NCI-H2171 (cell line): ENCODE measurements around the gene DEPDC1B.
"Not testable (repeated sequence)": the region's sequence is repeated elsewhere in the genome, so short reads cannot be mapped to it uniquely, and the experiment has no call there.

Source experiments
- DNase-seq: peaks from one replicate; lab custom pipeline; 2025; lab: John Stamatoyannopoulos, UW

DEPDC1B gene

DNA sequence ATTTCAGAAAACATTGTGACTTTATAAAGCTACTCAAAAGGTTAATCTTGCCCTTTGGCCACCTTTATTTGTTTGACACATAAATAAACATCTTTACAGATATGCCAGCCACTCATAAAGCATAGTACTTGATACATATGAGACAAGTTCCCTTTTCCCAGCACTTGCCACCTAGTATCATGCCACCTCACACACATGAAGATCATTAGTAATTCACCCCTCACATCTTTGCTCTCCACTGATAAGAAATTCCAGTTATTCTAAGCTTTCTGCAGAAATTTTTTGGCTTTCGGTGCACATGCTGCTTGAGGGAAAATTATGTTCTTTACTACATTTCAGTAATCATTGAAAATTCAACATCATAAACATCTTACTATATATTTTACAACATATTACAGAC lies 59.1 kb downstream of the DEPDC1B start:
- DNase-seq, result no peak

GRCh38 chr5:60639544-60639943 lies 60.4 kb downstream of the DEPDC1B start:
- no peak for DNase-seq

DNA sequence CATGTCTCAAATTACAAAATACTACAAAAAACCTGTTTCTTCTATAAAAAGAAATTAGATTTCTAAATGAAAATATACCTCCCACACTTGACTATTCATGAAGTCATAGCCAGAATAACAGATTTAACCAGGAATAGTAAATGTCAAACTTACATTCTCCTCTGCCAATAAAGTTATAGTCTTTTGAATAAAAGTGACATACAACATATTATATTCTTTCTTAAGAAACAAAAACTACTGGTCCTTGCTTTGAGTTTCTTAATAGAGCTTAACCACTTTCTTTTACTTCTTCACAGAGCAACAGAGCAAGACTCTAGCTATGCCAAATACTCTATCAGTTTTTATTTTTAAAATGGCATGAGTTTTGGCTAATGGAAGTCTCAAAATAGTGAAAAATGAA lies 61.7 kb downstream of the DEPDC1B start:
- no peak for DNase-seq

GRCh38 chr5:60636644-60637043 lies 63.3 kb downstream of the DEPDC1B start:
- no peak for DNase-seq

DNA sequence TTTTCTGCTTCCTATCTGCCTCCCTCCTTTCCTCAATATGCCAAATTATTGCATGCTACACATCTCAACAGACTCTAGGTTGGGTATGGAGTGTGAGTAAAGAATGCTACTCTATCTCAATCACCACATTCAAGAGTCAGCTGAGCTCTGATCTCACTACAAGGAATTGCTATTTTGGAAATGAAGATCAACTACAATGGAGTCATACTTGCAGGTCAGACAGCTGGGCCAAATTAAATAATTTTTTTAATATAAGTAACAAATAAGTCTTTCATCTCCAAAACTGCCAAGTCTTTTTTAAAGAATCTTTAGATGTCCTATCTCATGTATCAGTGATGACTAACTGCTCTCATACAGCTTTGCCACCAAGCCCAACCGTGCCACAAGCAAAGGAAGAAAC lies 64.0 kb downstream of the DEPDC1B start:
- DNase-seq, result no peak

GRCh38 chr5:60634051-60634450 lies 65.9 kb downstream of the DEPDC1B start:
- DNase-seq, result no peak

DNA sequence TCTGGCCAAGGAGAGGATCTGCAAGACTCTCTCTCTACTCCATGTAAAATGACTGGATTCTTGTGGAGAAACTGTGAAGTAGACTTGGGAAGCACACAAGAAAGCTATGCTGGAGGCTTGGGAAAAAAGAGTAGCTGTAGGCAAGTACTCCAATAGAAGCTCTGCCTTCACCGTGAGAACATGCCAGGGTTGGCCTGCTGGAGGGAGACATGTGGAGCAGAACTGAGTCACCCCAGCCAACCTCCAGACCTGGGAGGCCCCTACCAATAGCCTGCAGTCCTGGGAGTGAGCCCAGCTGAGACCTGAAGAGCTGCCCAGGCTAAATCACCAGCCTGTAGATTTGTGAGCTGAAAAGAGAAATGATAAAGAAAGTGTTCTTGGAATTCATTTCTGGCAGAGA lies 66.6 kb downstream of the DEPDC1B start:
- DNase-seq, result no peak

- no peak for DNase-seq
These were observed 67.8 kb downstream of the DEPDC1B start for GRCh38 chr5:60632153-60632552.

DNA sequence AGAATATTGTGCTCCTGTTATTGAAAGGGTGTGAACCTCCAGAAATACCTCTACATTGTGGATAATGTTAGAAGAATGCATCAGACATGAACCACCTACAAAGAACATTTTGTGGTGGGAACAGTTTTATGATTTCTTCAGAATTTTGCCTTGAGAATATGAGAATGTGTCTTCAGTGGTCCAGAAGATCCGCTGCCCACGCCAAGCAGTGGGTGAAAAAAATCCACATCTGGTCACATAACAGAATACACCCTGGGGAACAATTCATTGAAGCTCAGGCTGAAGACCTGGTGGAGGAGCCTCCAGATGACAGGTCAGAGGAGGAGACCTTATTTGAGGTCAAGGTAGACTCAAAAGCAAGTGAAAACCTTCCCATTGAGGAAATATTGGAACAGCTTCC lies 69.1 kb downstream of the DEPDC1B start:
- DNase-seq, result no peak

GRCh38 chr5:60630179-60630578 lies 69.8 kb downstream of the DEPDC1B start:
- no peak for DNase-seq

DNA sequence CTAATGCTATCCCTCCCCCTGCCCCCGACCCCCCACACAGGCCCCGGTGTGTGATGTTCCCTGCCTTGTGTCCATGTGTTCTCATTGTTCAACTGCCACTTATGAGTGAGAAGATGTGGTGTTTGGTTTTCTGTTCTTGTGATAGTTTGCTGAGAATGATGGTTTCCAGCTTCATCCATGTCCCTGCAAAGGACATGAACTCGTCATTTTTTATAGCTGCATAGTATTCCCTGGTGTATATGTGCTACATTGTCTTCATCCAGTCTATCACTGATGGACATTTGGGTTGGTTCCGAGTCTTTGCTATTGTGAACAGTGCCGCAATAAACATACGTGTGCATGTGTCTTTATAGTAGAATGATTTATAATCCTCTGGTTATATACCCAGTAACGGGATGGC lies 75.1 kb downstream of the DEPDC1B start:
- DNase-seq, result not testable (repeated sequence)

- DNase-seq, result not testable (repeated sequence)
These were observed 79.2 kb downstream of the DEPDC1B start for GRCh38 chr5:60620752-60621151.

- DNase-seq, result no peak
These were observed 86.1 kb downstream of the DEPDC1B start for GRCh38 chr5:60613826-60614225.

DNA sequence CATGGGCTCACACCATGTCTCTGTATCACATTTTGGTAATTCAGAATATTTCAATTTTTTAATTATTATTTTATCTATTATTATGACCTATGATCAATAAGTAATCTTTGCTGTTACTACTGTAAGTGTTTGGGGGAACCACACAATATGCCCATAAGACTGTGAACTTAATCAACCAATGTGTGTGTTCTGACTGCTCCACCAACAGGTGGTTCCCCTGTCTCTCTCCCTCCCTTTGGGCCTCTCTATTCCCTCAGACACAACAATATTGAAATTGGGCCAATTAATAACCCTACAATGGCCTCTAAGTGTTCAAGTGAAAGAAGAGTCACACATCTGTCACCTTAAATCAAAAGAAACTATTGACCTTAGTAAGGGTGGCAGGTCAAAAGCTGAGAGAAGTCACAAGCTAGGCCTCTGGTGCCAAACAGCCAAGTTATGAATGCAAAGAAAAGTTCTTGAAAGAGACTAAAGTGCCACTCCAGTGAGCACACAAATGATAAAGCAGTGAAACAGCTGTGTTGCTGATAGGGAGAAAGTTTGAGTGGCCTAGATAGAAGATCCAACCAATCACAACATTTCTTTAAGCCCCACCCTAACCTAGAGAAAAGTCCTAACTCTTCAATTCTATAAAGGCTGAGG lies 88.7 kb downstream of the DEPDC1B start:
- DNase-seq, result no peak

DNA sequence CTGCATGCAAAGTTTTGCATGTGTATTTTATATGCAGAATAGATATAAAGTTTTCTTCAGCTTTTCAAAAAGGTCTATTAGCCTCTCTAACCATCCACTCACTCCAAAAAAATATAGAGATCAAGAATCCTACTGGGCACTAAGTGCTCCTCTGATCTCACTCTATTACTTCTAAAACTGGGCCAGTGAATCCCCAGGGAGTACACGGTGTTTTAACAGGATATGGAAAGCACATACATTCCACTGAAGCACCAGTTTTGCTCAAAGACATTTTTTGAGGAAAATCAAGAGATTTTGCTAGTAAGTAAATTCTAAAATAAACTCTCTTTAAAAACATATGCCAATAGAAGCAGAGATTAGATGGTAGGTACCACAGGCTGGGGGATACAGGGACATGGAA lies 95.2 kb downstream of the DEPDC1B start:
- no peak for DNase-seq

DNA sequence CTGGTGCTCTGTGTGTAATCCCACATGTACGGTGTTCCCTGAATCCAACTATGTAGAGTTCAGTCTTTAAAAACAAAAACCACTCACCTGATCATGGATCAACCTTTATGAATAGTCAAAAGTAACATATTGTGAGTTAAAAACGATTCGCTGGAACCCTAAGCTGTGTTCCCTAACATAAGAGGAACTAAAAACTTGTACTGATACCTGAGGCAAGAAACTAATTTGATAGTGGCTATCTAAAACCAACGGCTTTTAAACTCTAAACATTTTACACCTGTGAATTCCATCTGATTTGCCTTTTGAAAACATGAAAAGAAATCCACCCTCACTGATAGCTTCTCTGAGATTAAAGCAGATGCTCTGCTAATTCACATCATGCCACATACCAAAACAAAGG lies 101.5 kb downstream of the DEPDC1B start:
- no peak for DNase-seq

GRCh38 chr5:60597572-60598320 lies 102.2 kb downstream of the DEPDC1B start:
- DNase-seq, result no peak

DNA sequence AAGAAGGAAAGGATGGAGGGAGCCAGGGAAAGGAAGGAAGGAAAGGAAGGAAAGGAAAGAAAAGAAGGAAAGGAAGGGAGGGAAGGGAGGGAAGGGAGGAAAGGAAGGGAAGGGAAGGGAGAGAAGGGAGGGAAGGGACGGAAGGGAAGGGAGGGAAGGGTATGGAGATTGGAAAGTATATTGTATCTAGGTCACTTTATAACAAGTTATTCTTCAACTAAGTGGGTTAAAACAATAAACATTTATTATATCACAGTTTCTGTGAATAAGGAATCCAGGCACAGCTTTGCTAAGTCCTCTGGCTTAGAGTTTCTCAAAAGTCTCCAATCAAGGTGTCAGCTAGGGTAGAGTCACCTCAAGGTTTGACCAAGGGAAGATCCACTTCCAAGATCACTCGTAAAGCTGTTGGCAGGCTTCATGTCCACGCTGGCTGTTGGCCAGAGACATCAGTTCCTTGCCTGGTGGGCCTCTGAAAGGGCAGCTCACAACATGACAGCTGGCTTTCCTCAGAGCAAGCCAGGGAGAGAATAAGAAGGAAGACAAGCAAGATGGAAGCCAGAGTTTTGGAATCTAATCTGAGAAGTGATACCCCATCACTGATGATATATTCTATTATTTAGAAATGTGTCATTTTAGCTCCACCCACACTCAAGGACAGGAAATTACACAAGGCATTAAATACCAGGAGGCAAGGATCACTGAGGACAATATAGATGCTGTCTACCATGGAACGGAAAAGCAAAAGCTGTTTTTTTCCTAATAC lies 105.1 kb downstream of the DEPDC1B start:
- DNase-seq, result no peak

DNA sequence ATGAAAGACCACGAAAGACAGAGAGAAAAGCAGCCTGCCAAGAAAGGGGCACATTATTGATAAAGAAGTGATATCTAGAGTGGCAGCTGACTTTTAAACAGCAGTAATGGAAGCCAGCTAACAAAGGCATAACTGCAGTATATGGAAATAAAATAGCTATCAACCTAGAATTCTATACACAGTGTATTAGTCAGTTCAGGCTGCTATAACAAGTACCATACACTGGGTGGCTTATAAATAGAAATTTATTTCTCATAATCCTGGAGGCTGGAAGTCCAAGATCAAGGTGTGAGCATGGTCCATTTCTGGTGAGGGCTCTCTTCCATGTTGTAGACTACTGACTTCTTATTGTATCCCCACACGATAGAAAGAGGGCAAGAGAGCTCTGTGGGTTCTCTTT lies 109.8 kb downstream of the DEPDC1B start:
- no peak for DNase-seq

DNA sequence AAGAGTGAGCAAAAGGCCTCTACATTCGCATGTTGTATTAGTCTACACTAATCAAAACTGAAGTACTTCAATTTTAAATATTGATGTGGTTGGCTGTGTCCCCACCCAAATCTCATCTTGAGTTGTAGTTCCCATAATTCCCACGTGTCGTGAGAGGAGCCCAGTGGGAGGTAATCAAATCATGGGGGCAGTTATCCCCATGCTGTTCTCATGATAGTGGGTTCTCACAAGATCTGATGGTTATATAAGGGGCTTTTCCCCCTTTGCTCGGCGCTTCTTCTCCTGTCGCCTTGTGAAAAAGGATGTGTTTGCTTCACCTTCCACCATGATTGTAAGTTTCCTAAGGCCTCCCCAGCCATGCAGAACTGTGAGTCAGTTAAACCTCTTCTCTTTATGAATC lies 112.7 kb downstream of the DEPDC1B start:
- DNase-seq, result not testable (repeated sequence)

DNA sequence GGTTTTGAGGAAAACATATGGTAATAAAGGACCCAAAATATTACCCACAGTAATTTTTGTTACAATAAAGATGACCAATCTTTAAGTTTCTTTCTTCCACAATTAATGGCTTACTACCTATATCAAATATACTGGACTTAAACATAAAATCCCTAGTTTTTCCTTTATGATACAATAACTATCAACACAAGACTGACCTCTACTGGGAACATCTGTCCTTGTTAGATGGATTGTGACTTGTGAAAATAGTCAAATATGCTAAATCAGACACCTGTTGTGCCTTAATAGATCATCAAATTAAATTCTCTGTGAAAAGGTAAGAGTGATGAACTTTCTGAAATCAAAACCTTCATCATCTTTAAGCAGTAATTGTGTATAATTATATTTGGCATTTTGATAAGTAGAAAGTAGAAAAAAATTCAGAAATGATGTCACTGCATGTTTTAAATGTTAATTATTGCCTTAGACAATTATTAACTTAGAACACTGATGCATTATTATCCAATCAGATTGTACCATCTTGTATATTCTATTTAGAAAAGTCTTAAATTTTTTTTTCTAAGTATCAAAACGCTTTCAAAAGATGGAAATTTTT lies 113.6 kb downstream of the DEPDC1B start:
- DNase-seq, result no peak

DNA sequence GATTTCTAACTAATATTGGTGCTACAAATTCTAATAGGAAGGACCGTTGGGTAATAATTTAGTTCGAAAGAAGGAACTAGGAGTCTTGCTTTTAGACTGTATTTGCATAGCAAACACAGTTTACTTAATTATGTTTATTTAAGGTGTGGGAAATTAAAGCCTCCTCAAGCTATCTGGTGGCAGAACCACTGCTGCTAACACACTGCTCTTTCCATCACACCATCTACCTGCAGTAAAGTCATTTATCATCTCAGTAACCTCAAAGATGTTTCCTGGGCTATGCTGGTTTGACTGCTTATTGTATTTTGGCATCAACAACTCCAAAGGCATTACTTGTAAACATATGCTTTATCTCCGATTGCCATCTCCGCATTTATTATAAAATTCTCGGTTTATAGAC lies 114.3 kb downstream of the DEPDC1B start:
- no peak for DNase-seq

GRCh38 chr5:60584304-60584703 lies 115.7 kb downstream of the DEPDC1B start:
- DNase-seq, result no peak
